Suprapubic skin (tissue), 3 donors: Measurements from ENCODE around the gene RIT1.

Experiments
- EP300 ChIP-seq: sonication (generic); formaldehyde crosslinking; IDR thresholded peaks from one replicate; pipeline ENCODE4 v1.6.1; 2017; ENCODE audit warnings: antibody characterized with exemption
- POLR2A ChIP-seq, 2 donors: fragments of 450-650 bp; IDR thresholded peaks; one replicate each; pipeline ENCODE4 v1.6.1; 2017; ENCODE audit warnings: antibody characterized with exemption in 2 of 2, mild to moderate bottlenecking in 2 of 2, moderate library complexity in 2 of 2
- TF ChIP-seq, protein P1 (sequence below), 2 donors: fragments of 200-600 bp in 1 of 2; fragments of 450-650 bp in 1 of 2; sonication (generic) in 1 of 2; IDR thresholded peaks; one replicate each; pipeline ENCODE4 v1.5.1; 2016 to 2019; ENCODE audit warnings: antibody characterized with exemption in 2 of 2, mild to moderate bottlenecking in 1 of 2, moderate library complexity in 1 of 2

DNA sequence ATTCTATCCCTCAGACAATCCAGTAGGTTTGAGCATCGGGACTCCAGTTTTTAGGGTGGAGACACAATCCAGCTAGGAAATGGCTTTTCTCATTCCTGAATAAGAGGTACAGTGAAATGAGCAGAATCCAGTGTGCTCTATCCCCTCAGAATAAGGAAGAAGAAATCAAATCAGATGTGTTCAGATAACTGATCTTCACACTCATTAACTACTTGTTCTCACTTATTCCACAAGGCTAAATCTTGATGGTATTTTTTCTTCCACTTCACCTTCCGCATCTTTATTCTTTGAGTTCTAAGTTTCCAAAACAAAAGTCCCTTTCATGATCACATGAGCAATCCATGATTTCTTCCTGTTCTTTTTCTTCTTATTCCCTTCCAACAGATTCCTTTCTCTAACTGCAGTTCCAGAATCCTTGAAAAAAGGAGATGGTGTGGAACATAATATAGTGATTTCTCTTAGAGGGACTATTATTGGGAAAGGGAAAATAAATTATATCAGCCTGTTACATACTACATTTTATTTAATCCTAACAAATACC is 50.1 kb downstream of the RIT1 start:
- TF ChIP-seq POLR2A (IDR thresholded peaks at IDR 0.05) (no peak), EP300 (no peak)
- TF ChIP-seq, protein P1, sequence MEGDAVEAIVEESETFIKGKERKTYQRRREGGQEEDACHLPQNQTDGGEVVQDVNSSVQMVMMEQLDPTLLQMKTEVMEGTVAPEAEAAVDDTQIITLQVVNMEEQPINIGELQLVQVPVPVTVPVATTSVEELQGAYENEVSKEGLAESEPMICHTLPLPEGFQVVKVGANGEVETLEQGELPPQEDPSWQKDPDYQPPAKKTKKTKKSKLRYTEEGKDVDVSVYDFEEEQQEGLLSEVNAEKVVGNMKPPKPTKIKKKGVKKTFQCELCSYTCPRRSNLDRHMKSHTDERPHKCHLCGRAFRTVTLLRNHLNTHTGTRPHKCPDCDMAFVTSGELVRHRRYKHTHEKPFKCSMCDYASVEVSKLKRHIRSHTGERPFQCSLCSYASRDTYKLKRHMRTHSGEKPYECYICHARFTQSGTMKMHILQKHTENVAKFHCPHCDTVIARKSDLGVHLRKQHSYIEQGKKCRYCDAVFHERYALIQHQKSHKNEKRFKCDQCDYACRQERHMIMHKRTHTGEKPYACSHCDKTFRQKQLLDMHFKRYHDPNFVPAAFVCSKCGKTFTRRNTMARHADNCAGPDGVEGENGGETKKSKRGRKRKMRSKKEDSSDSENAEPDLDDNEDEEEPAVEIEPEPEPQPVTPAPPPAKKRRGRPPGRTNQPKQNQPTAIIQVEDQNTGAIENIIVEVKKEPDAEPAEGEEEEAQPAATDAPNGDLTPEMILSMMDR (IDR thresholded peaks at IDR 0.05), result no peak
